IMR-90 (cell line): ENCODE results near the gene ATP13A1.
"Not testable (repeated sequence)": the region's sequence is repeated elsewhere in the genome, so short reads cannot be mapped to it uniquely, and the experiment has no call there.

Experiments
- BHLHE40 ChIP-seq: fragments of 150-350 bp; IDR thresholded peaks from 2 replicates; pipeline ENCODE4 v1.6.1; 2016; ENCODE audit warnings: mild to moderate bottlenecking, low read depth, low read length
- CEBPB ChIP-seq: IDR thresholded peaks from 2 replicates; pipeline ENCODE4 v1.6.1; 2012; ENCODE audit warnings: low read depth, low read length, improper control_type of control experiment
- CHD1 ChIP-seq: IDR thresholded peaks from 2 replicates; pipeline ENCODE4 v1.6.1; 2012; ENCODE audit warnings: low read depth, low read length, improper control_type of control experiment
- CTCF ChIP-seq: conservative IDR thresholded peaks from 2 replicates; pipeline ENCODE4 v1.5.1; 2012; ENCODE audit warnings: mild to moderate bottlenecking, low read depth, low read length, improper control_type of control experiment
- ELK1 ChIP-seq: fragments of 150-350 bp; IDR thresholded peaks from 2 replicates; pipeline ENCODE4 v1.6.1; 2016; ENCODE audit warnings: low read depth, mild to moderate bottlenecking, low read length, moderate library complexity, borderline replicate concordance
- MAFK ChIP-seq: IDR thresholded peaks from 2 replicates; pipeline ENCODE4 v1.6.1; 2012; ENCODE audit warnings: low read depth, low read length, improper control_type of control experiment
- MXI1 ChIP-seq: IDR thresholded peaks from 2 replicates; pipeline ENCODE4 v1.6.1; 2012; ENCODE audit warnings: low read depth, mild to moderate bottlenecking, low read length, moderate library complexity, borderline replicate concordance
- NFE2L2 ChIP-seq: fragments of 150-350 bp; IDR thresholded peaks from 2 replicates; pipeline ENCODE4 v1.6.1; 2016; ENCODE audit warnings: low read depth, mild to moderate bottlenecking, low read length
- POLR2A ChIP-seq: IDR thresholded peaks from 2 replicates; pipeline ENCODE4 v1.6.1; 2012; ENCODE audit warnings: mild to moderate bottlenecking, low read depth, low read length
- RAD21 ChIP-seq: IDR thresholded peaks from 2 replicates; pipeline ENCODE4 v1.6.1; 2012; ENCODE audit warnings: low read length, improper control_type of control experiment
- RFX5 ChIP-seq: IDR thresholded peaks from 2 replicates; pipeline ENCODE4 v1.8.0; 2012; ENCODE audit warnings: low read depth, mild to moderate bottlenecking, low read length, moderate library complexity
- SMC3 ChIP-seq: fragments of 150-350 bp; IDR thresholded peaks from 2 replicates; pipeline ENCODE4 v1.6.1; 2016; ENCODE audit warnings: low read depth, mild to moderate bottlenecking, antibody characterized with exemption, low read length, moderate library complexity
- USF2 ChIP-seq: fragments of 150-350 bp; IDR thresholded peaks from 2 replicates; pipeline ENCODE4 v1.6.1; 2017; ENCODE audit warnings: mild to moderate bottlenecking, antibody characterized with exemption, low read length, low read depth

GRCh38 chr19:19606686-19607085, 56.8 kb downstream of the ATP13A1 start:
- not testable (repeated sequence) for TF ChIP-seq USF2, CTCF, MXI1, CHD1, POLR2A, RFX5, ELK1, RAD21, CEBPB, BHLHE40, MAFK, NFE2L2, SMC3
